HepG2 (cell line): ENCODE data around the gene BLMH. TPM values are rescaled to one million over a fixed set of nuclear protein-coding genes. Genes with fewer than 3 reads are reported as not detected.

Experiments
- ADNP ChIP-seq: sonication (generic); formaldehyde crosslinking; IDR thresholded peaks from 2 replicates; pipeline ENCODE4 v1.4.0; 2020; ENCODE audit warnings: missing genetic modification reagents
- ARNT2 ChIP-seq: sonication (generic); formaldehyde crosslinking; IDR thresholded peaks from 2 replicates; pipeline ENCODE4 v1.8.0; 2022; ENCODE audit warnings: mild to moderate bottlenecking, low read depth, missing genetic modification reagents, moderate library complexity
- CREB1 ChIP-seq, 2 experiments: fragments of 450-650 bp in 1 of 2; IDR thresholded peaks; 2 replicates each; pipeline ENCODE4 v1.6.1; 2016 to 2017; ENCODE audit warnings: control low read depth in 1 of 2, mild to moderate bottlenecking in 1 of 2, missing compliant biosample characterization in 1 of 2, missing genetic modification characterization in 1 of 2
- EEA1 ChIP-seq: sonication (generic); formaldehyde crosslinking; IDR thresholded peaks from 2 replicates; pipeline ENCODE4 v1.5.1; 2020; ENCODE audit warnings: mild to moderate bottlenecking, missing genetic modification reagents, borderline replicate concordance
- HNF4G ChIP-seq, 2 experiments: sonication (generic) in 1 of 2; formaldehyde crosslinking in 1 of 2; IDR thresholded peaks; 2 replicates each; pipeline versions ENCODE4 v1.4.0 to v1.6.1; 2011 to 2020; ENCODE audit warnings: borderline replicate concordance in 2 of 2, low read depth in 2 of 2, mild to moderate bottlenecking in 2 of 2, low read length in 1 of 2, missing genetic modification reagents in 1 of 2, moderate library complexity in 1 of 2
- MAFG ChIP-seq: sonication (generic); formaldehyde crosslinking; IDR thresholded peaks from 2 replicates; pipeline ENCODE4 v1.5.1; 2020; ENCODE audit warnings: mild to moderate bottlenecking, missing genetic modification reagents
- MTF2 ChIP-seq: sonication (generic); formaldehyde crosslinking; IDR thresholded peaks from 2 replicates; pipeline ENCODE4 v1.5.0; 2020; ENCODE audit warnings: missing genetic modification reagents, borderline replicate concordance
- NFATC3 ChIP-seq: sonication (generic); formaldehyde crosslinking; IDR thresholded peaks from 2 replicates; pipeline ENCODE4 v1.5.1; 2020; ENCODE audit warnings: mild to moderate bottlenecking, missing genetic modification reagents
- PTBP1 ChIP-seq: fragments of 200-400 bp; formaldehyde crosslinking; IDR thresholded peaks from 2 replicates; pipeline ENCODE4 v1.6.1; 2018; ENCODE audit warnings: low read length, low read depth; ENCODE audit not compliant: poor library complexity, severe bottlenecking
- RBM22 ChIP-seq: fragments of 200-400 bp; formaldehyde crosslinking; optimal IDR thresholded peaks from 2 replicates; pipeline ENCODE3; 2017; ENCODE audit warnings: mild to moderate bottlenecking, low read length, moderate library complexity
- TBX2 ChIP-seq: sonication (generic); formaldehyde crosslinking; IDR thresholded peaks from 2 replicates; pipeline ENCODE4 v1.5.0; 2020; ENCODE audit warnings: missing genetic modification reagents, mild to moderate bottlenecking, borderline replicate concordance
- THYN1 ChIP-seq: sonication (generic); formaldehyde crosslinking; IDR thresholded peaks from 2 replicates; pipeline ENCODE4 v1.8.1; 2023; ENCODE audit warnings: low read depth, mild to moderate bottlenecking, moderate library complexity, missing genetic modification reagents, borderline replicate concordance
- ZBTB7B ChIP-seq: sonication (generic); formaldehyde crosslinking; IDR thresholded peaks from 2 replicates; pipeline ENCODE4 v1.4.0; 2020; ENCODE audit warnings: missing genetic modification reagents
- ZNF251 ChIP-seq: sonication (generic); formaldehyde crosslinking; IDR thresholded peaks from 2 replicates; pipeline ENCODE4 v1.9.0; 2021; ENCODE audit warnings: mild to moderate bottlenecking, missing genetic modification reagents
- ZNF274 ChIP-seq: sonication (generic); formaldehyde crosslinking; IDR thresholded peaks from 2 replicates; pipeline ENCODE4 v1.5.1; 2020; ENCODE audit warnings: mild to moderate bottlenecking, missing genetic modification reagents
- ZNF784 ChIP-seq: sonication (generic); formaldehyde crosslinking; IDR thresholded peaks from 2 replicates; pipeline ENCODE4 v1.5.1; 2020; ENCODE audit warnings: missing genetic modification reagents, mild to moderate bottlenecking, borderline replicate concordance
- polyA plus RNA-seq, 8 experiments: library from polyadenylated mRNA; depleted of rRNA in 3 of 8; stranded (reverse) in 7 of 8; unstranded in 1 of 8; fragments of >200 nt; fragmentation: Illumina TruSeq in 4 of 8; extraction: Trizol in 4 of 8; gene quantifications; 2 replicates each; pipeline versions ENCODE4 v1.2.1 to v1.2.3, GENCODE V29; 2011 to 2016; ENCODE audit warnings: low read depth in 4 of 8, missing spikeins in 1 of 8, mixed read lengths in 1 of 8; ENCODE audit not compliant: insufficient read depth in 1 of 8
- total RNA-seq, 5 experiments: library from RNA; depleted of rRNA; stranded (reverse); fragments of >200 nt; fragmentation: Illumina TruSeq; extraction: Trizol; gene quantifications; 2 replicates each; pipeline ENCODE4 v1.2.3, GENCODE V29; 2016; ENCODE audit warnings: low read depth in 1 of 5
- TF ChIP-seq, protein P1 (sequence below): sonication (generic); formaldehyde crosslinking; IDR thresholded peaks from 2 replicates; pipeline ENCODE4 v1.8.0; 2022; ENCODE audit warnings: missing genetic modification reagents, low read depth, mild to moderate bottlenecking, borderline replicate concordance
- TF ChIP-seq, protein P2 (sequence below): sonication (generic); formaldehyde crosslinking; IDR thresholded peaks from 2 replicates; pipeline ENCODE4 v1.8.0; 2022; ENCODE audit warnings: mild to moderate bottlenecking, missing genetic modification reagents, borderline replicate concordance
- TF ChIP-seq, protein P3 (sequence below): sonication (generic); formaldehyde crosslinking; IDR thresholded peaks from 2 replicates; pipeline ENCODE4 v1.4.0; 2020; ENCODE audit warnings: mild to moderate bottlenecking, missing genetic modification reagents
- TF ChIP-seq, protein P4 (sequence below): sonication (generic); formaldehyde crosslinking; IDR thresholded peaks from 2 replicates; pipeline ENCODE4 v1.8.0; 2022; ENCODE audit warnings: mild to moderate bottlenecking, missing genetic modification reagents, moderate library complexity
- TF ChIP-seq, protein P5 (sequence below): sonication (generic); formaldehyde crosslinking; IDR thresholded peaks from 2 replicates; pipeline ENCODE4 v1.8.0; 2022; ENCODE audit warnings: missing genetic modification reagents, mild to moderate bottlenecking, moderate library complexity, borderline replicate concordance

The BLMH gene
- total and polyA plus RNA-seq, 2 of the 13 experiments (the other 11 are each of a cell fraction or from before 2014, with no cell fraction given): 12.1 to 41.0 TPM

DNA sequence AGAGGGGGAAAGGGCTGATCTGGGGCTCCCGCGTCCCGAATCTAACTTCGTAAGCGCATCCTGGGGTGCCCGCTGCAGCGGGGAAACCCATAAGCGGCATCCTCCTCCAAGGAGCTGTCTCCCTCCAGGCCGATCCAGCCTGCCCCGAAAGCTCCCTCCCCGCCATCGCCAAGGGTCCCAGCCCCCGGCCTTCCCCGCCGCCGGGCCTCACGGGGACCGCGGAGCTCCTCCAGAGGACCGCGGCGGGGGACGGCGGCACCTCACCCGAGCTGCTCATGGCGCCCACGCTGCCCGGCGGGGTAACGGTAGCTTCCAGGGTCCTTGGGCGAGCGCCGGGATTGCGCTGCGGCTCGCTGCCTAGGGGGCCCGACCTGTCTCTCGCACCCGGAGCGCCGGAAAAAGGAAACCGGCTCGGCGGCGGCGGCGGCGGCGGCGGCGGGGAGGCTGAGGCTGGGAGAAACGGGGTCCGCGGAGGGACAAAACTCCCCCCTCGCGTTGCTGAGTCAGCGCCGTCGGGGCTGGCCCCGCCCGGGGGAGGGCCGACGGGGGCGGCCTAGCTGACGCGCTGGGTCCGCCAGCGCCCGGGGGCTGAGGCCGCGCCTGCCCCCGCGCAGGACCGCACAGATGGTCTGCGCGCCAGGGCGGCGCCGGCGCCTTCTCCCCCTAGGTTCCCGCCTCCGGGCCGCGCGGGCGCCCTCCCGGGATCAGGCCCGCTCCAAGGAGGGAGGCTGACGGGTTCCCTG lies at the start of gene BLMH (continued):
- TF ChIP-seq ZNF784 (CRISPR knock-in tag): peak; percentile 47; the same call in 1 of the 2 replicates
- no peak for TF ChIP-seq ZNF251
- no peak for TF ChIP-seq ZBTB7B (CRISPR knock-in tag)
- no peak; the same call in 1 of the 2 replicates for TF ChIP-seq MTF2 (CRISPR knock-in tag)
- TF ChIP-seq, protein P1, sequence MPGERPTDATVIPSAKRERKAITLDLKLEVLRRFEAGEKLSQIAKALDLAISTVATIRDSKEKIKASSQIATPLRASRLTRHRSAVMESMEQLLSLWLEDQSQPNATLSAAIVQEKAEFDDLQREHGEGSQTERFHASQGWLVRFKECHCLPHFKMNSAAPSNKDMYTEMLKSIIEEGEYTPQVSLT (CRISPR knock-in tag): no peak
- no peak for TF ChIP-seq THYN1 (CRISPR knock-in tag)
- TF ChIP-seq, protein P2, sequence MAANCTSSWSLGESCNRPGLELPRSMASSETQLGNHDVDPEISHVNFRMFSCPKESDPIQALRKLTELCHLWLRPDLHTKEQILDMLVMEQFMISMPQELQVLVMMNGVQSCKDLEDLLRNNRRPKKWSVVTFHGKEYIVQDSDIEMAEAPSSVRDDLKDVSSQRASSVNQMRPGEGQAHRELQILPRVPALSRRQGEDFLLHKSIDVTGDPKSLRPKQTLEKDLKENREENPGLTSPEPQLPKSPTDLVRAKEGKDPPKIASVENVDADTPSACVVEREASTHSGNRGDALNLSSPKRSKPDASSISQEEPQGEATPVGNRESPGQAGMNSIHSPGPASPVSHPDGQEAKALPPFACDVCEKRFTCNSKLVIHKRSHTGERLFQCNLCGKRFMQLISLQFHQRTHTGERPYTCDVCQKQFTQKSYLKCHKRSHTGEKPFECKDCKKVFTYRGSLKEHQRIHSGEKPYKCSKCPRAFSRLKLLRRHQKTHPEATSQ (CRISPR knock-in tag): no peak
- TF ChIP-seq, protein P3, sequence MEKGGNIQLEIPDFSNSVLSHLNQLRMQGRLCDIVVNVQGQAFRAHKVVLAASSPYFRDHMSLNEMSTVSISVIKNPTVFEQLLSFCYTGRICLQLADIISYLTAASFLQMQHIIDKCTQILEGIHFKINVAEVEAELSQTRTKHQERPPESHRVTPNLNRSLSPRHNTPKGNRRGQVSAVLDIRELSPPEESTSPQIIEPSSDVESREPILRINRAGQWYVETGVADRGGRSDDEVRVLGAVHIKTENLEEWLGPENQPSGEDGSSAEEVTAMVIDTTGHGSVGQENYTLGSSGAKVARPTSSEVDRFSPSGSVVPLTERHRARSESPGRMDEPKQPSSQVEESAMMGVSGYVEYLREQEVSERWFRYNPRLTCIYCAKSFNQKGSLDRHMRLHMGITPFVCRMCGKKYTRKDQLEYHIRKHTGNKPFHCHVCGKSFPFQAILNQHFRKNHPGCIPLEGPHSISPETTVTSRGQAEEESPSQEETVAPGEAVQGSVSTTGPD (CRISPR knock-in tag): no peak
- no peak for TF ChIP-seq ADNP (CRISPR knock-in tag)
- TF ChIP-seq, protein P4, sequence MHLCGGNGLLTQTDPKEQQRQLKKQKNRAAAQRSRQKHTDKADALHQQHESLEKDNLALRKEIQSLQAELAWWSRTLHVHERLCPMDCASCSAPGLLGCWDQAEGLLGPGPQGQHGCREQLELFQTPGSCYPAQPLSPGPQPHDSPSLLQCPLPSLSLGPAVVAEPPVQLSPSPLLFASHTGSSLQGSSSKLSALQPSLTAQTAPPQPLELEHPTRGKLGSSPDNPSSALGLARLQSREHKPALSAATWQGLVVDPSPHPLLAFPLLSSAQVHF: no peak
- TF ChIP-seq EEA1 (CRISPR knock-in tag): no peak
- no peak for TF ChIP-seq RBM22
- TF ChIP-seq NFATC3 (CRISPR knock-in tag): no peak
- TF ChIP-seq TBX2 (CRISPR knock-in tag): 0 out of 2 replicates have a peak, but pooled peaks have one; percentile 14
- TF ChIP-seq MAFG (CRISPR knock-in tag): peak; percentile 88
- TF ChIP-seq ZNF274 (CRISPR knock-in tag): no peak
- TF ChIP-seq CREB1 (IDR thresholded peaks at IDR 0.05): no peak
- TF ChIP-seq CREB1 (CRISPR knock-in tag; IDR thresholded peaks at IDR 0.05): no peak
- TF ChIP-seq, protein P5, sequence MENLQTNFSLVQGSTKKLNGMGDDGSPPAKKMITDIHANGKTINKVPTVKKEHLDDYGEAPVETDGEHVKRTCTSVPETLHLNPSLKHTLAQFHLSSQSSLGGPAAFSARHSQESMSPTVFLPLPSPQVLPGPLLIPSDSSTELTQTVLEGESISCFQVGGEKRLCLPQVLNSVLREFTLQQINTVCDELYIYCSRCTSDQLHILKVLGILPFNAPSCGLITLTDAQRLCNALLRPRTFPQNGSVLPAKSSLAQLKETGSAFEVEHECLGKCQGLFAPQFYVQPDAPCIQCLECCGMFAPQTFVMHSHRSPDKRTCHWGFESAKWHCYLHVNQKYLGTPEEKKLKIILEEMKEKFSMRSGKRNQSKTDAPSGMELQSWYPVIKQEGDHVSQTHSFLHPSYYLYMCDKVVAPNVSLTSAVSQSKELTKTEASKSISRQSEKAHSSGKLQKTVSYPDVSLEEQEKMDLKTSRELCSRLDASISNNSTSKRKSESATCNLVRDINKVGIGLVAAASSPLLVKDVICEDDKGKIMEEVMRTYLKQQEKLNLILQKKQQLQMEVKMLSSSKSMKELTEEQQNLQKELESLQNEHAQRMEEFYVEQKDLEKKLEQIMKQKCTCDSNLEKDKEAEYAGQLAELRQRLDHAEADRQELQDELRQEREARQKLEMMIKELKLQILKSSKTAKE (CRISPR knock-in tag): no peak
- TF ChIP-seq PTBP1: peak; percentile 34
- peak; percentile 80; the same call in 1 of the 2 replicates for TF ChIP-seq ARNT2 (CRISPR knock-in tag)
- peak; percentile 11; the same call in 1 of the 2 replicates for TF ChIP-seq HNF4G (IDR thresholded peaks at IDR 0.05; ENCODE audit: borderline replicate concordance, low read depth, low read length)
- TF ChIP-seq HNF4G (CRISPR knock-in tag; IDR thresholded peaks at IDR 0.05; ENCODE audit: borderline replicate concordance, low read depth): no peak
